Adipocyte (in vitro differentiated cells): ENCODE results near the gene GALNS.

ENCODE experiments used
- DNase-seq: peaks from one replicate; pipeline ENCODE4 v3.0.0-alpha.2; 2015; ENCODE audit warnings: low read depth
- H3K27me3 ChIP-seq: replicated peaks from 2 replicates; pipeline ENCODE4 v1.7.0; 2013; ENCODE audit warnings: mild to moderate bottlenecking, low read length, moderate library complexity; ENCODE audit not compliant: control insufficient read depth, insufficient read depth
- H3K36me3 ChIP-seq: 2 replicates; pipeline ENCODE4 v1.7.0; 2013; ENCODE audit warnings: low read length, mild to moderate bottlenecking, moderate library complexity; ENCODE audit not compliant: control insufficient read depth, insufficient read depth, severe bottlenecking
- H3K4me1 ChIP-seq: 2 replicates; pipeline ENCODE4 v1.7.0; 2013; ENCODE audit warnings: mild to moderate bottlenecking, low read length, moderate library complexity; ENCODE audit not compliant: control insufficient read depth, insufficient read depth
- H3K4me3 ChIP-seq: 2 replicates; pipeline ENCODE4 v1.7.0; 2013; ENCODE audit warnings: mild to moderate bottlenecking, low read length, moderate library complexity
- H3K9ac ChIP-seq: 2 replicates; pipeline ENCODE4 v1.7.0; 2013; ENCODE audit warnings: mild to moderate bottlenecking, low read length, moderate library complexity
- H3K9me3 ChIP-seq: 2 replicates; pipeline ENCODE4 v1.7.0; 2013; ENCODE audit warnings: mild to moderate bottlenecking, low read length, moderate library complexity; ENCODE audit not compliant: control insufficient read depth

GALNS gene

GRCh38 chr16:88839745-88840599 is 16.8 kb downstream of the GALNS start:
- no peak for DNase-seq
- Histone ChIP-seq H3K9me3 (no peaks in the 10 kb centered on the region), H3K36me3 (peaks cover 23% of the 10 kb centered on the region), H3K9ac (no peak overlapping the region), H3K4me1 (peaks cover 10% of the 10 kb centered on the region), H3K27me3 (no peaks in the 10 kb centered on the region), H3K4me3 (no peak overlapping the region)

GRCh38 chr16:88839026-88839529 is 17.7 kb downstream of the GALNS start:
- Histone ChIP-seq H3K4me1 (peaks cover 12% of the 10 kb centered on the region), H3K36me3 (peaks cover 23% of the 10 kb centered on the region), H3K9me3 (no peaks in the 10 kb centered on the region), H3K4me3 (no peak overlapping the region), H3K9ac (no peak overlapping the region), H3K27me3 (no peaks in the 10 kb centered on the region)
- DNase-seq = no peak

- H3K36me3 ChIP-seq = peaks cover 23% of the 10 kb centered on the region
- no peaks in the 10 kb centered on the region for H3K9me3 ChIP-seq
- no peak for DNase-seq
- no peak overlapping the region for H3K4me3 ChIP-seq
- H3K27me3 ChIP-seq = no peaks in the 10 kb centered on the region
- no peak overlapping the region for H3K9ac ChIP-seq
- H3K4me1 ChIP-seq = peaks cover 12% of the 10 kb centered on the region
Observed at GRCh38 chr16:88838566-88838965, 18.2 kb downstream of the GALNS start.

- Histone ChIP-seq H3K27me3 (no peaks in the 10 kb centered on the region), H3K9me3 (no peaks in the 10 kb centered on the region), H3K36me3 (peaks cover 23% of the 10 kb centered on the region), H3K9ac (no peak overlapping the region), H3K4me3 (no peak overlapping the region), H3K4me1 (peaks cover 12% of the 10 kb centered on the region)
- no peak for DNase-seq
Observed at GRCh38 chr16:88837806-88838205, 18.9 kb downstream of the GALNS start.

GRCh38 chr16:88836791-88837190 is 20.0 kb downstream of the GALNS start:
- no peak overlapping the region for H3K4me3 ChIP-seq
- H3K9me3 ChIP-seq = no peaks in the 10 kb centered on the region
- DNase-seq = no peak
- H3K27me3 ChIP-seq = no peaks in the 10 kb centered on the region
- H3K9ac ChIP-seq = no peak overlapping the region
- peaks cover 19% of the 10 kb centered on the region for H3K4me1 ChIP-seq
- H3K36me3 ChIP-seq = peaks cover 23% of the 10 kb centered on the region

- peaks cover 22% of the 10 kb centered on the region for H3K36me3 ChIP-seq
- DNase-seq = no peak
- H3K9ac ChIP-seq = no peak overlapping the region
- no peaks in the 10 kb centered on the region for H3K27me3 ChIP-seq
- H3K9me3 ChIP-seq = no peaks in the 10 kb centered on the region
- H3K4me1 ChIP-seq = peaks cover 19% of the 10 kb centered on the region
- H3K4me3 ChIP-seq = no peak overlapping the region
Observed at GRCh38 chr16:88835818-88836217, 20.9 kb downstream of the GALNS start.

- Histone ChIP-seq H3K9ac (no peak overlapping the region), H3K9me3 (no peaks in the 10 kb centered on the region), H3K27me3 (no peaks in the 10 kb centered on the region), H3K4me1 (peaks cover 19% of the 10 kb centered on the region), H3K4me3 (no peak overlapping the region), H3K36me3 (peaks cover 18% of the 10 kb centered on the region)
- no peak for DNase-seq
Observed at GRCh38 chr16:88835383-88835782, 21.4 kb downstream of the GALNS start.

GRCh38 chr16:88834670-88835069 is 22.1 kb downstream of the GALNS start:
- no peak overlapping the region for H3K4me3 ChIP-seq
- peaks cover 19% of the 10 kb centered on the region for H3K4me1 ChIP-seq
- no peaks in the 10 kb centered on the region for H3K27me3 ChIP-seq
- H3K9me3 ChIP-seq = no peaks in the 10 kb centered on the region
- no peak for DNase-seq
- no peak overlapping the region for H3K9ac ChIP-seq
- peaks cover 12% of the 10 kb centered on the region for H3K36me3 ChIP-seq

- H3K4me3 ChIP-seq = no peak overlapping the region
- H3K9ac ChIP-seq = no peak overlapping the region
- H3K9me3 ChIP-seq = no peaks in the 10 kb centered on the region
- DNase-seq = no peak
- peaks cover 19% of the 10 kb centered on the region for H3K4me1 ChIP-seq
- H3K36me3 ChIP-seq = peaks cover 3% of the 10 kb centered on the region
- H3K27me3 ChIP-seq = no peaks in the 10 kb centered on the region
Observed at GRCh38 chr16:88833086-88833485, 23.7 kb downstream of the GALNS start.

- peaks cover 19% of the 10 kb centered on the region for H3K4me1 ChIP-seq
- no peaks in the 10 kb centered on the region for H3K27me3 ChIP-seq
- no peaks in the 10 kb centered on the region for H3K36me3 ChIP-seq
- no peak overlapping the region for H3K9ac ChIP-seq
- no peak overlapping the region for H3K4me3 ChIP-seq
- no peak for DNase-seq
- H3K9me3 ChIP-seq = no peaks in the 10 kb centered on the region
Observed at GRCh38 chr16:88831838-88832237, 24.9 kb downstream of the GALNS start.

- peaks cover 17% of the 10 kb centered on the region for H3K4me1 ChIP-seq
- H3K9ac ChIP-seq = no peak overlapping the region
- no peak overlapping the region for H3K4me3 ChIP-seq
Observed at GRCh38 chr16:88830783-88831182, 26.0 kb downstream of the GALNS start.

More at GRCh38 chr16:88830783-88831182, 26.0 kb downstream of the GALNS start:
- no peaks in the 10 kb centered on the region for H3K36me3 ChIP-seq
- DNase-seq = no peak
- no peaks in the 10 kb centered on the region for H3K9me3 ChIP-seq
- no peaks in the 10 kb centered on the region for H3K27me3 ChIP-seq
